OCI-M2 (cell line): ENCODE data around the gene PDLIM5.
"Not testable (repeated sequence)": the region's sequence is repeated elsewhere in the genome, so short reads cannot be mapped to it uniquely, and the experiment has no call there.

Source experiments
- DNase-seq: peaks from one replicate; lab custom pipeline; 2025; ENCODE audit not compliant: unreplicated experiment; lab: John Stamatoyannopoulos, UW

PDLIM5 gene

DNA sequence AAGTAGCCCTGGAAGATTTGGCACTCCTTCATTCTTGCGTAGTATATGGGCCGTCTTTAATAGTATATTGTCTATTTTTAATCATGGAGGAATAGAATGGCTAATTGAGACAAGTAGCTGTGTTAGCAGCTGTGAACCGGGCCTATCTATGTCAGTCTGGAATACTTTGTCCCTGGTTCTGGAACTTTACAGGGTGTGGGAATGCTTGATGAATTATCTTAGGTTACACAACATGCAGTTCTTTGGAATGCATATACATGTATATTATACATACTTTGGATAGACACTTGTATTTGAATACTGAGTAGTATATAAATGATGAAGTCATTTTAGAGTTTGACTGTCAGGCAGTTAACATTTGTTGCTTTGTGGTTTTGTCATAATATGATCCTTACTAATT, 37.4 kb downstream of the PDLIM5 start:
- no peak for DNase-seq

DNA sequence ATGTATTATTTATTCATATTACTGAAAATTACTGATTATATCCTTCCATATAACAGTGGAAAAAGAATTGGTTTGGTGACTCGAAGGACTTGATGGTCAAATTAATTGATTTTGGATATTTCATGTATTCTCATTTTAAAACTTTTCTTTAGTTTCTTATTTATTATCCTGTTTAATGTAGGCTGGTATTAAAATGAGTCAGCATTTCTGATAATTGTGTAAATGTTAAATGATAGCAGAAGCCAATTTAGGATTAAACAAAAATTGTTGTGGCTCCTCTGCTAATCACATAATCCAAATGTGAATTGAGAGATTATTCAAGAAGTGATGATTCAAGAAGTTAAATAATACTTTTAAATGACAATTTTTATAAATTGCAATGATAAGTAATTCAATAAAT, 38.7 kb downstream of the PDLIM5 start:
- DNase-seq = no peak

GRCh38 chr4:94491322-94491721, 39.6 kb downstream of the PDLIM5 start:
- DNase-seq = no peak

GRCh38 chr4:94495408-94495807, 43.7 kb downstream of the PDLIM5 start:
- no peak for DNase-seq

- no peak for DNase-seq
These were observed 45.9 kb downstream of the PDLIM5 start for GRCh38 chr4:94497690-94498089.

GRCh38 chr4:94498502-94498901, 46.8 kb downstream of the PDLIM5 start:
- no peak for DNase-seq

DNA sequence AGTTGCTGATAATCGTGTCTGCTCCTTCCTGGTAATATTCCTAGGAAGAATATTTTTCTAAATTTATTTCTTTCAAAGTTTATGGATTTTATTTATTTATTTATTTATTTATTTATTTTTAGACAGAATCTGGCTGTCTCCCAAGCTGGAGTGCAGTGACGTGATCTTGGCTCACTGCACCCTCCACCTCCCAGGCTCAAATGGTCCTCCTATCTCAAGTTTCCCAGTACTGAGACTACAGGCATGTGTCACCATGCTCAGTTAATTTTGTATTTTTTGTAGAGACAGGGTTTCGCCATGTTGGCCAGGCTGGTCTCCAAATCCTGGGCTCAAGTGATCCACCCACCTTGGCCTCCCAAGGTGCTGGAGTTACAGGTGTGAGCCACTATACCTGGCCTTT, 48.9 kb downstream of the PDLIM5 start:
- no peak for DNase-seq

DNA sequence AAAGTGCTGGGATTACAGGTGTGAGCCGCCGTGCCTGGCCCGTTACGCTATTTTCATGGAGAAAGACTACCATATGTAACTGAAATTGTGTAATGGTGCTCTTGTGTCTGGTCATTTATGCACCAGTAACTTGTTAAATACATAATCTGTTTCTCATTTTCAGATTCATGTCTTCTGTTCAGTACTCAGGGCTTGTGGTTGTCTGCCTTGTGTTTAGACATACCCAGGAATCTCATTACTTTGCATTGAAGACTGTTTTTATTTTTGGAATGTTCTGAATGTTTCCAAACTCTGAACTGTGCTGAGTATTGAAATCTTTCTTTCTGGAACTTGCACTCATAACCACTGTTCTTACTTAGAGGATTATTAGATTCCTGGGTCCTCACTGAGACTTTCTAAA, 52.8 kb downstream of the PDLIM5 start:
- DNase-seq = no peak

DNA sequence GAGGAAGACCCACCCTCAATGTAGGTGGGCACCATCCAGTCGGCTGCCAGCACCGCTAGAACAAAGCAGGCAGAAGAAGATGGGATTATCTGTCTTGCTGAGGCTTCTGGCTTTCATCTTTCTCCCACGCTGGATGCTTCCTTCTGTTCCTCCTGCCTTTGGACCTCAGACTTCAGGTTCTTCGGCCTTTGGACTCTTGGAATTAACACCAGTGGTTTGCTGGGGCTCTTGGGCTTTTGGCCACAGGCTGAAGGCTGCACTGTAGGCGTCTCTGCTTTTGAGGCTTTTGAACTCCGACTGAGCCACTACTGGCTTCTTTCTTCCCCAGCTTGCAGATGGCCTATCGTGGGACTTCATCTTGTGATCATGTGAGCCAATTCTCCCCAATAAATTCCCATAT, 55.1 kb downstream of the PDLIM5 start:
- no peak for DNase-seq

- DNase-seq = no peak
These were observed 55.5 kb downstream of the PDLIM5 start for GRCh38 chr4:94507281-94507680.

DNA sequence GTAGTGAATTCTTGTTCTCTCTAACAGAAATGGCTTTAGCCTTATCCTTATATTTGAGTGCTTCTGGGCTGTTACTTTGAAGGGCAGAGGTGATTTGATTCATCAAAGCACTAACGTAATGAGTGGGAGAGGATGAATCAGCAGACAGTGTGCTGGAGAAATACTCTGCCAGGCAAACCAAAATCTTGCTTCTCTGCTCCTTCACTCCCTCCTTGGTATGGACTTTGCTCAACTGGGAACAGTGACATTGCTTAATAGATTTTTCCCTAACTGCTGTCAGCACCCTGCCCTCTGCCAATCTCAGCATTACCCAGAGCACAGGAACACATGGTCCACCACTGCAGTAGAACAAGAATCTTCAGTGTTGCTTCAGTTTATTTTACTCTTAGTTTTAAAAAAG, 56.0 kb downstream of the PDLIM5 start:
- no peak for DNase-seq

GRCh38 chr4:94508296-94508695, 56.6 kb downstream of the PDLIM5 start:
- DNase-seq = no peak

GRCh38 chr4:94508806-94509205, 57.1 kb downstream of the PDLIM5 start:
- no peak for DNase-seq

GRCh38 chr4:94511591-94511990, 59.8 kb downstream of the PDLIM5 start:
- DNase-seq = no peak

DNA sequence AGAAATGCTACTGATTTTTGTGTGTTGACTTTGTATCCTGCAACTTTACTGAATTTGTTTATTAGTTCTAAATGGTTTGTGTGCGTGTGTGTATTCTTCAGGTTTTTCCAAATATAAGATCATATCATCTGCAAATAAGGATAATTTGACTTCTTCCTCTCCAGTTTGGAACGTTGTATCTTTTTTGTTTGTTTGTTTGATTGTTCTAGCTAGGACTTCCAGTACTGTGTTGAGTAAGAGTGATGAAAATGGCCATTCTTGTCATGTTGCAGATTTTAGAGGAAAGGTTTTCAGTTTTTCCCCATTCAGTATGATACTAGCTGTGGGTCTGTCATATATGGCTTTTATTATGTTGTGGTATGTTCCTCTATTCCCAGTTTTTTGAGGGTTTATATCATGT, 61.8 kb downstream of the PDLIM5 start:
- DNase-seq = not testable (repeated sequence)

DNA sequence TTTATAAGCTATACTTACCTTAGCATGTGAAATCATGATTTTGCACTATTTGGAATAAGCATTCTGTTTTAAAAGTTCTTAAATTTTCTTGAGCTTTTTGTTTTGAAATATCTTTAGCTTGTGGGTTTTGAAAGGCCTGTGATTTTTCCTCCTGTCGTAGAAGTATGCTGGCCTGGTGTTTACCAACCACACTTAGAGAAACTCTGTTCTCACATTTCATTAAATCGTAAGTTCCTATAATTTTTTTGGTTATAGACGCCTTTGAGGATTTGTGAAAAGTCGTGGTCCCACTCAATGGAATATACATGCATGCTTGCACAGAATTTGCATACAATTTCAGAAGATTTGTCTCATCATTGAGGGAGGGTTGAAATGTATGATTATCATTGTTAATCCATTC, 63.6 kb downstream of the PDLIM5 start:
- DNase-seq = no peak

- no peak for DNase-seq
These were observed 64.3 kb downstream of the PDLIM5 start for GRCh38 chr4:94516067-94516466.

GRCh38 chr4:94516999-94517398, 65.3 kb downstream of the PDLIM5 start:
- no peak for DNase-seq

- DNase-seq = no peak
These were observed 65.8 kb downstream of the PDLIM5 start for GRCh38 chr4:94517492-94517891.

DNA sequence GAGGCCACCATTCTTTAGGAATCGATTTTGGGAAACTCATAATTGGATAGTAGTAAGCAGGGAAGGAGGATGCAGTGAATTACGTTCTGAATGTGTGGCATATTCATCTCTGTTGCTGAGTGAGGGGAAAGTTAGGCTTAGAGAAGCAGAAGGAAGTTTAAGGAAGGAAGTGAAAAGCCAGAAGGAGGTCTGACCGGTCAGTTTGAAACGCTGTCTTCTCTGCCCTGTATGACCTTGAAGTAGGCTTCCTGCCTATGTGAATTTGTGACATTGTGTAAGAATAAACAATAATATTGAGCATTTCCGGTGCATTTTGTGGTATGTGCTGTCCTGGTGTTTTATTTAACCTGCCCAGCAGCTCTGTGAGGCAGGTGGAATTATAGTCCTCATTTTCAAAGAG, 67.3 kb downstream of the PDLIM5 start:
- no peak for DNase-seq

- no peak for DNase-seq
These were observed 68.4 kb downstream of the PDLIM5 start for GRCh38 chr4:94519925-94520789.

GRCh38 chr4:94523033-94523580, 71.4 kb downstream of the PDLIM5 start:
- DNase-seq = no peak

GRCh38 chr4:94523617-94524016, 71.9 kb downstream of the PDLIM5 start:
- no peak for DNase-seq
